T follicular helper cell (primary cell): ENCODE data around the gene JARID2.
"Not testable (repeated sequence)": the region's sequence is repeated elsewhere in the genome, so short reads cannot be mapped to it uniquely, and the experiment has no call there.

Source experiments
- DNase-seq: peaks from one replicate; pipeline ENCODE4 v3.0.0-alpha.2; 2020; ENCODE audit warnings: low read depth

JARID2 gene

GRCh38 chr6:15309611-15310283 lies 63.9 kb downstream of the JARID2 start:
- DNase-seq = no peak

- DNase-seq = no peak
Measured at GRCh38 chr6:15310680-15311079, 64.8 kb downstream of the JARID2 start.

DNA sequence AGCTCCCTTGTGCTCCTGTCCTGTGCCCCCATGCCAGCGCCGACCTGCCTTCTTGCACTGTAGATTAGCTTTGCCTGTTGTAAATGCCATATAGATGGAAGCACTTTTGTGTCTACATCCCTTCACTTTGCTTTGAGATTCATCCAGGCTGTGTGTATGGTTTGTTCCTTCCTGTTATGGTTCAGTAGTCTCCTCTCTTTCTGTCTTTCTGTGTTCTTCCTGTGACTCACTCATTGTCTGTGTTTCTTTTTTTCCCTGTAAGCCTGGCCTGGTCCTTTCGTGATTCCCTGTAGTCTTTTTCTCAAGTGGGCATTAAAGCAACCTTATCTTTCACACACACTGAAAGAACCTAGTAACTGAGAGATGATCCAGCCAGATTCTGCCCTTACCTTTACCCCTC lies 66.6 kb downstream of the JARID2 start:
- no peak for DNase-seq

- no peak for DNase-seq
Measured at GRCh38 chr6:15313367-15313766, 67.5 kb downstream of the JARID2 start.

DNA sequence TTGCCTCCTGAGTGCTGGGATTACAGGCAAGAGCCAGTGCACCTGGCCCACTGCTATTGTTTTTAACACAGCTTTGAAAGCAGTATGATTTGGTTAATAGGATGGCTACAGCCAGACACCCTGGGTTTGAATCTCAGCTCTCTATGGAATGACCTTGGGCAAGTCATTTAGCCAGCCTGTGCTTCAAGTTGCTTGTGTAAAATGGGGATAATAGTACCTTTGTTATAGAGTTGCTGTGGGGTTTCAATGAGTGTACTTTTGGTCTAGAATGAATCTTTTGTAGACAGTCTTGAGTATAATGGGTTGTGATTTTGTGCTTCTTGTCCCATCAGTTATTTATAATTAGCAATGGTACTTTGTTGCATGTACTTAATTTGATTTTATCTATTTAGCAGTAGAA lies 70.9 kb downstream of the JARID2 start:
- DNase-seq = no peak

DNA sequence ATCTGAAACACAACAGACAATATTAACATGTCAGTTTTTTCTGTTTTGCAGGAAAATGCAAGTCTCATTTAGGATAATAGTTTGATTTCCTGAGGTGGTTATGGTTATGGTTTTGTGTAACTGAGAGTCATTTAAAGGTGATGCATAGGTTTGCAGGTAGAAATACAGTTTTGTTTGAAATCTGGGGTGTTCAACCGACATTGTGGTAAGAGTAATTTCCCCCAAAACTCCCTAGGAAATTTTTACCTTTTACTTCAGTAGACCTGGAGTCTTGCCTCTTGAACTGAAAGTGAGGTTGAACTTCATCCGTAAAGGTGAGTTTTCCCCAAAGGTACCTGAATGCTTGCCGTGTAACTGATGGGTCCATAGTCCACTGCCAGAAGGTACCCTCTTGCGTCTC lies 71.4 kb downstream of the JARID2 start:
- no peak for DNase-seq

DNA sequence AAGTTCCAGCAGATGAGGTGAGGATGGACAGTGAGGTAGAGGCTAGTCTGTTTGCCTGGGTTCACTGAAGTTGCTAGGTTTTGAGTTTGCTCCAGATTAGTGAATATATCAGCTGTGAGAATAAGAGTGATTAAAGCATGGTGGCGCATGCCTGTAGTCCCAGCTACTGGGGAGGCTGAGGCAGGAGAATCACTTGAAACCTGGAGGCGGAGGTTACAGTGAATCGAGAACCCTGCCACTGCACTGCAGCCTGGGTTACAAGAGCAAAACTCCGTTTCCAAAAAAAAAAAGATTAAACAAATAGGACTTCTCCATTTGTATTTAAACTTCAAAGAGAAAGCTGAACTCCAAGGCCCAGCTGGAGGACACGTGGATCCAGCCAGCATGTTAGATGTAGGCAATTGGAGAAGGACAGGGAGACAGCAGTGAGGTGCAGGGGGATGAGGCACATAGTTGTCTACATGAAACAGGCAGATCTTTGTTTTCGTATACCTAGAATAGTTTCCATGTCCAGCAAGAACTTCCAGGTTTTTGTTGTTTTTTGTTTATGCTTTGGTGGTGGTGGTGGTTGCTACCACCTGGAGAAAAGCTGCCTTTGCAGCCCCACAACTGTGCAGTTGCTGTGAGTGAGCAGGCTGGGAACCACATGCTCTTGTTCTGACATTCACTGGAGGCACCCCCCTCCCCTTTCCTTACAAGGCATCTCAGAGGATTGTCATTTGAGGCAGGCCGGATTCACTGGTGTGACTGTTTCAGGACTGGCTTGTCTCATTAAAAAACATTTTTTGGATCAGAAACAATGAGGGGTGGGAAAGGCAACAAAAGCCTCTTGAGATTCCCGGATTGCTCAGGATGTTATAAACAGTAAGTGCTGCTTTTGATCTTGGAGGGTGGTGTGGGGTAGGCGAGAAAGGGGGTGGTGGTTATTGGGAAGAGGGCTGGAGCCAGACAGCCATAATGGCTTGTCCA lies 72.3 kb downstream of the JARID2 start:
- DNase-seq = no peak

DNA sequence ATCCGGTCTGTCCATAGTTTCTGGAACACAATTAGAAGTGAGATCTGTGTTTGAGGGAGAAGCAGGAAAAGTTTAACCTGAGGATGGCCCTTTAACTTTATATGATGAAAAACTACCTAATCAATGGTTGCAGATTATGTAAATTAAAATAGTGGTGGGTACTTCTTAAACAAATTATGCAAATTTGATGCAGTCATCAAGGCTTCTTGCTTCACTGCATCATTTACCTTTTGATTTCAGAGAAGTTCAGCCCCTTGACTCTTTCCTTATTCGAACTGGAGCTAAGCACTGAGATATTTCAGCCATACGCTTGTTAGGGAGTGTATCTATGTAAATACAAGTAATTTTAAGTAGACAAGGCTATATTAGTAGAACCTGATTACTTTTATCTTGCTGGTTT lies 73.8 kb downstream of the JARID2 start:
- DNase-seq = no peak

- DNase-seq = no peak
Measured at GRCh38 chr6:15320693-15321092, 74.8 kb downstream of the JARID2 start.

DNA sequence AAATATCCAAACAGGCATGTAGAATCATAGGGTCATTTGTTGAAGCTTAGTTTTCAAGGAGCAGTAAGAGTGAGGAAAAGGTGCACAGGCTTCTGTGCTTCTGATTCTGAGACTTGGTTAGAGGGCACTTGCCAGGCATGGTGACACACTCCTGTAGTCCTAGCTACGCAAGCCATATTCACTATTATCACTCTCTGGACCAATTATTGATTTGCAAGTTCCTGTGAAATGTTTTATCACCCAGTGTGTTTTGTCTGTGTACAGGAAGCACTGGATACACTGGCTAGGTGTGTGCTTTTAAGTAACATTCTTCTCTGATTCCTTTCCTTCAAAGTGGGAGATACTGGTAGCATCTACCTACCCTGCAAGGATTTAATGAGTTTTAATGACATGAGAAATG lies 76.3 kb downstream of the JARID2 start:
- DNase-seq = no peak

GRCh38 chr6:15322781-15323536 lies 77.1 kb downstream of the JARID2 start:
- DNase-seq = no peak

- DNase-seq = not testable (repeated sequence)
Measured at GRCh38 chr6:15323611-15324010, 77.7 kb downstream of the JARID2 start.

DNA sequence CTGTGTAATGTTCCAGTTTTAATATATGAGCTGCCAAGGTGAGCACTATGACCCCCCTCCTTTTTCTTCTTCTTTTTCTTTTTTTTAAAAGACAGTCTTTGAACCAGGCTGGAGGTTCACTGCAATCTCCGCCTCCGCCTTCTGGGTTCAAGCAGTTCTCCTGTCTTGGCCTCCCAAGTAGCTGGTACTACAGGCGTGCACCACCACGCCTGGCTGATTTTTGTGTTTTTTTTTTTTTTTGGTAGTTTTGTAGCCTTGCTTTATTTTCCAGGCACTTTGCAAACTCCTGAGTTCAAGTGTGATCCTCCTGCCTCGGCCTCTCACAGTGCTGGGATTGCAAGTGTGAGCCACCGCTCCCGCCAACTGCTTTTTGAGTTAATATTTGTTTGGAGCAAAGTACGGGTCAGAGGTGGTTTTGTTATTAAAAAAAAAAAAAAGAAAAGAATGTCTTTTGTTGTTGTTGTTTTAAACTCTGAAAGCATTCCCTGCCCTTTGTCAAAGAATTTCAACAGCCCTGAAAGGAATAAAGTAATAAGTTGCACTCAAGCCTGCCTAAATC lies 78.6 kb downstream of the JARID2 start:
- no peak for DNase-seq

DNA sequence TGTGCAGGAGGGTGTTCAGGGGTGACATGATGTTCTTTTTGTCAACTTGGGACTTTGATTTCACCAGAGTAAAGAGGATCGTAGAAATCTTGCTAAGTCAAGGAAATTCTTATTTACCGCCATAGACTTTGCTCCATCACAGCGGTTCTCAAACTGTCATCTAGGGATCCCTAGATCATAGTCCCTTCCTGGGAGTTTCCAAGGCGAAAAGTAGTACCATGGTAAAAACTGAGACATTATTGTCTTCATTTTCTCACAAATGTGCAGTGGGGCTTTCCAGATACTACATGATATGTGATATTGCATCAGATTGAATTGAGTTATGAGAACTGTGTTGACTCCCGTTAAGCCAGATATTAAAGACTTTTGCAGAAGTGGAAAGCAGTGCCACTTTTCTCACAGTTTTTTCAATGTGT lies 79.7 kb downstream of the JARID2 start:
- no peak for DNase-seq

- no peak for DNase-seq
Measured at GRCh38 chr6:15326067-15326614, 80.3 kb downstream of the JARID2 start.

- no peak for DNase-seq
Measured at GRCh38 chr6:15327271-15327670, 81.4 kb downstream of the JARID2 start.

- no peak for DNase-seq
Measured at GRCh38 chr6:15329197-15329671, 83.4 kb downstream of the JARID2 start.

- no peak for DNase-seq
Measured at GRCh38 chr6:15330174-15330944, 84.5 kb downstream of the JARID2 start.

DNA sequence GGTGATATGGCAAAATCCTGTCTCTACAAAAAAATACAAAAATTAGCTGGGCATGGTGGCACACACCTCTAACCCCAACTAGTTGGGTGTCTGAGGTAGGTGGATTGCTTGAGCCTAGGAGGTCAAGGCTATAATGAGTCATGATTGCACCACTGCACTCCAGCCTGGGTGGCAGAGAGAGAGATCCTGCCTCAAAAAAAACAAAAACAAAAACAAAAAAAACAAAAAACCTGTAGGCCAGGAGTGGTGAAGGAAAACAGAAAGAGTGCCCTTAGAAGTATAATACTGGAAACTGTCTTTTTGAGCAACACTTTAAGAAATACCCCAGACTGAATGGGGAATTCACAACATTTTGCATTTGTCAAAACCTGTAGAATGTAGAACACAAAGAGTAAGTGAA lies 85.3 kb downstream of the JARID2 start:
- no peak for DNase-seq

GRCh38 chr6:15331629-15332251 lies 85.9 kb downstream of the JARID2 start:
- no peak for DNase-seq
